H54 (cell line): Measurements from ENCODE around the gene LRP1B.
"Not testable (repeated sequence)": the region's sequence is repeated elsewhere in the genome, so short reads cannot be mapped to it uniquely, and the experiment has no call there.

ENCODE experiments used
- DNase-seq: peaks from one replicate; pipeline ENCODE4 v3.0.0; 2011; ENCODE audit warnings: low spot score, mixed read lengths; ENCODE audit not compliant: insufficient read length
- FAIRE-seq: peaks from 3 replicates; lab custom pipeline; 2011; peaks lifted over from hg19 to GRCh38; lab: Jason Lieb, UNC
- POLR2A ChIP-seq: IDR thresholded peaks from 2 replicates; pipeline ENCODE4 v1.6.1; 2011; ENCODE audit warnings: low read depth, mild to moderate bottlenecking, low read length

The LRP1B gene

DNA sequence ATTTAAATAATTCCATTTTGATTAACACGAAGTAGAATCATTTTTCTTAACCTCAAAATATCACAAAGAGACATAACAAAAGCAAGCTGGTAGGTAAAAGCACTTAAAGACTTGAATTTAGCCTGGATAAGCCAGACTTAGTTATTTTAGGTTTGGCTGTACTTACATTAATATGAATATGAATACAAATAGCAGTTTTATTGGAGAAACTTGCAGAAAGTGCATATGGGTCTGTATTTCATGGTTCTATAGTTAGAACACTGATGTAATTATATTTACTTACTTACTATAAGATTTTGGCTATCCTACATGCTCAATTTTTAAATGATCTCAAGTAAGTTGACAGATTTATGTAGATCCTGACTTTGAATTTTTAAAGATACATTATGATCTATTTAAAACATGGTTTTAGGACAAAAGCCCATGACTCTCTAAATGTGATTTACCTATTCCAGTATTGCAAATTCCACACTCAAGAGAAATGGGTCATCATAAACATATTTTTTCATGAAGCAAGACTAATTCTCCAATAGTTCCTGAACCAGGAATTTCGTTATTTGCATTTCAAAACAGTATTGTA, 1775.2 kb downstream of the LRP1B start:
- no peak for DNase-seq
- TF ChIP-seq POLR2A = no peak
- FAIRE-seq = no peak

DNA sequence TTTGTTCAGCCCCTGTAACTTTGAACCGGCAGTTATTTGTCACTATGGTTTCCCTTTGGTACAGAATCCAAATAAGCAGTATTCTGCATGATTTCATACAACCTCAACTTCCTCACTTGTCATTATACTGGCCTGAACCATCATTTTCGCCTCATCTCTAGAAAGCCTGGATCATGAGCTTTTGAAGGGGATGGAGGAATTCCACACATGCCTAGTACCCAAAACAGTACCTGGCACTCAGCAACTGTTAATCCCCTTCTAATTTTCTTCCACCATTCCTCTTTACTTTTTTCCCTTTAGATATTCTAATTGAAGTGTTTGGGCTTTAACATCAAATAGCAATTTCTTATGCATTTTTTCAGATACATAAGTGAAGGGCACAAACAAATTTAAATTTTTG, 1776.3 kb downstream of the LRP1B start:
- no peak for TF ChIP-seq POLR2A
- DNase-seq (no peak), FAIRE-seq (no peak)

DNA sequence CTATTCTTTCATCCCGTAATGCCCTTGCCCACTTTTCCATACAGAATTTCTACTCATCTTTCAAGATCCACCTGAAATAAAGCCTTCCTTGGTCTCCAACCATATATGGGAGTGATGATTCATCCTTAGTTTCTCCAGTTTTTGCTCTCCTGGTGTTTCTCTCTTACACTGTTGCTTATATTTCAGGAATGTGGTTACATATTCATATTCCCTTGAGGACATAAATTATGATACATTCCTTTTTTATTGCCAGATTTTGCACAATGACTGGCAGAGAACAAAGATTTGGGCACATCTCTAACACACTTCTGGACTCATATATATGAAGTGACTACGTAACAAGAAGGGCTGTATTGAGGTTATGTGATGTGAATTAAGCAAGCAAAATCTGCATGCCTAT, 1777.3 kb downstream of the LRP1B start:
- no peak for DNase-seq
- no peak for TF ChIP-seq POLR2A
- FAIRE-seq = peak; percentile 43

DNA sequence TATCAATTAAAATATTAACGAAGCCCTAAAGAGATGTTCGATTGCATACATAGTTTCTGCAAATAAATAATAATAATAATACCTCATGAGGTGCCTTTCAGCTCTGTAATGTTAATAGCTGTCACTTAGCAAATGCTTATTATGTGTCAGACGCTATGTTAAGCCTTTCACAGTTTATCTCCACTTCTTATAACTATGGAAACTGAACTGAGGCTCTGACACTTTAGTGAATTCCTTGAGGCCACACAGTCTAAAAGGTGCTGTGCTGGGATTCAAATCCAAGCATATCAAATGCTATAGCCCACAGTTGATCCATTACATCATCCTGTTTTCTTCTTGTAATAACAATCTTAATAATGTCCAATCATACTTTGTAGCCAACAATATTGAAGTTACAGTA, 1779.1 kb downstream of the LRP1B start:
- FAIRE-seq (no peak), DNase-seq (no peak)

DNA sequence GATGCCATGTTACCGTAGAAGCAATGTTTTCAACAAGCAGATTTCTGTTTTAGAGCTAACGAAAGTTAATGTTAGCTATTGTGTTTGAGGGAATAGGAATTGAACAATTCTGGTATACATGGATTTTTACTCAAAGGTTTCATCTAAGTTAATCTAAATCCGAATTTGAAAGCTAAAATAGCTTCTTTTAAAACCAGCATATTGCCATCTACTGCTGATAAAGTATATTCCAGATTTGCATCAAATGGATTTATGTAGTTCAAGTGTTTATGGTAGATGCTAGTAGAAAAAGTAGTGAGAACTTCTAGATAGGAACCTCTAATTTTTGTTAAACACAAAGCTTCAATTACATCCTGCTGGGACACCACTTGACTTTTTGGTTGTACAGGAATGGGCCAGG, 1781.1 kb downstream of the LRP1B start:
- FAIRE-seq (peak; percentile 58), DNase-seq (no peak)
- no peak for TF ChIP-seq POLR2A

More for the DNA sequence above, 1779.1 kb downstream of the LRP1B start:
- no peak for TF ChIP-seq POLR2A

DNA sequence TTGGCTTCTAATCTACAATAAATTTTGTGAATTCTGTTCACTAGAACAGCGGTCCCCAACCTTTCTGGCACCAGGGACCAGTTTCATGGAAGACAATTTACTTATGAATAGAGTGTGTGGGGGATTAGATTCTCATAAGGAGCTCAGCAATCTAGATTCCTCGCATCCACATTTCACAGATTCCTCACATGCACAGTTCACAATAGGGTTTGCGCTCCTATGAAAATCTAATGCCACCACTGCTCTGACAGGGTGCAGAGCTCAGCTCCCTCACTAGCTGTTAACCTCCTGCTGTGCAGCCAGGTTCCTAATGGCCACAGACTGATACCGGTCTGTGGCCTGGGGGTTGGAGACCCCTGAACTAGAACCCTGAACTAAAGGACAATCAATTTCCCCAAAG, 1782.0 kb downstream of the LRP1B start:
- TF ChIP-seq POLR2A = no peak
- FAIRE-seq (no peak), DNase-seq (no peak)

DNA sequence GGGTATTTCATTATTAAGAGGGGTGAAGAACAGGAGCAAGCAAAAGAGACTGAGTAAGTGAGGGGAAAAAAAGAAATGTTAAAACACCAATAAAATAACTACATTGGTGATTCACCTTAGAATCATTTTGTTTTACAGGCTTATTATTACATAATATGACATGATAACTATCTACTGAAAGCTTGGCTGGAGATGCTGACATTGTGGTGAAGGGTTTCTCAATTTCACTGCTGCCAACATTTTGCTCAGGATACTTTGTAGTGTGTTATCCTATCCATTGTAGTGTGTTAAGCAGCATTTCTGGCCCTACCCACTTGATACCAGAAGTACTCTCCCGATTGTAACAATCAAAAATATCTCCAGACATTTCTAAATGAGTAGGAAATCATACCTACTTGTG, 1786.0 kb downstream of the LRP1B start:
- FAIRE-seq = no peak
- no peak for DNase-seq
- TF ChIP-seq POLR2A = no peak

DNA sequence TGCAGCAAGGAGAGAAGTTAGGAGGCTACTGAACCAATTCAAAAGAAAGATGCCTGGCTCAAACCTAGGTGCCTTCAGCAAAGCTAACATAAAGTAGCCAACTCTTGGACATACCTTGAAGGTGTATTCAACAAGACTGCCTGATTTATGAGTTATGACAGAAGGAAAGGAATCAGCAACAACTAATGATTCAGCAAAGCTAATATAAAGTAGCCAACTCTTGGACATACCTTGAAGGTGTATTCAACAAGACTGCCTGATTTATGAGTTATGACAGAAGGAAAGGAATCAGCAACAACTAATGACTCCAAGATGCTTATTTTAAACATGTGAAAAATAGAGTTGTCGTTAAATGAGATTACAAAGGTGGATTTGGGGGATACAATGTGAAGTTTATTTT, 1786.5 kb downstream of the LRP1B start:
- peak; percentile 69 for FAIRE-seq
- not testable (repeated sequence) for DNase-seq

DNA sequence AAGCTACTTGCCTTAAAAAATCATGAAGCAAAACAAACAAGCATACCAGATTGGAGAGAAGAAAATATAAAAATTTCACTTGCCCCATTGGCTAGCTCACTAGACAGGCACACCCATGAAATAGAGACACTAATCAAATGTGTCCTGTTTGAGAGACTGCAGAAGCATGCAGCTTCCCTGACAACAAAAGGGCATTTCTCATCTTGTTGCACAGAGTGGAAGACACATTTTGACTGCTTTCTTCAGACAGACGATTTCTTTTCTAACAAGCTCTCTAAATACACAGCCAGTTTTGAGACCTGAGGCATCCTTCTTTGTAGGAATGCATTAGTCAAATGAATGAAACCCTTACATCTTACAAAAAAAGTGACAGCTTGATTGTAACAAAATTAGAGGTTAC, 1792.0 kb downstream of the LRP1B start:
- DNase-seq (no peak), FAIRE-seq (no peak)
- no peak for TF ChIP-seq POLR2A

DNA sequence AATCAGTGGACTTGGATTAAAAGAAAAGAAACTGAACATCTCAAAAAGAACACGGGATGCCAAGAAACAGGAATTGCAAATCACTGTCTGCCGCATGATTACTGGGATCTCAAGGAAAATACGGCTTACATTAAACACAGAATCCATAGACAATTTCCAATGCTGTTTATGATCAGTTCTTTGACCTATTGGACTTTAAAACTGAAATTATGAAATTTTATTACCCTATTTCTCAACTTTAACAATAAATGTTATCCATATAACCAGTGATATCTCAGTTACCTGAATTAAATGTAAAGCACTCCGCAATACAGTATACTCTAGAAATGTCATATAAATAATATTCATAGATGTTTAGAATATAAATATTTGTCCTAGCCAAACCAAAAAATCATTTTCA, 1793.8 kb downstream of the LRP1B start:
- no peak for TF ChIP-seq POLR2A
- FAIRE-seq = no peak
- no peak for DNase-seq

DNA sequence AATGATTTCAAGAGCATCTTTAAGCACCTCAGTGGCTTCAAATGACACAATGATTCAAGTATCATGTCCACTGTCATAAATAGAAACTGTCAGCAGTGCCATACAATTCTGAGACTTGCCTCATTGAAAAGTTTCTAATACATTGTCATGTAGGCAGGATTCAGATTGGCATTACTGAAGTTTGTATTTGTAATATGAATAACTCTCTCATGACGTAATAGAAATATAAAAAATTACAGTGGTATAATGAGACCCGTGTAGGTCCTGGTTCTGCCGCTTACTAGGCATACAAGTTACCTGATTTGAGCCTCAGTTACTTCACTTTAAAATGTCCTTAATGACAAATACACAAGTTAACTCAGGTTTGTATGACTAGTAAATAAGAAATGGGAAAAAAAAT, 1814.5 kb downstream of the LRP1B start:
- FAIRE-seq (no peak), DNase-seq (no peak)
- no peak for TF ChIP-seq POLR2A

DNA sequence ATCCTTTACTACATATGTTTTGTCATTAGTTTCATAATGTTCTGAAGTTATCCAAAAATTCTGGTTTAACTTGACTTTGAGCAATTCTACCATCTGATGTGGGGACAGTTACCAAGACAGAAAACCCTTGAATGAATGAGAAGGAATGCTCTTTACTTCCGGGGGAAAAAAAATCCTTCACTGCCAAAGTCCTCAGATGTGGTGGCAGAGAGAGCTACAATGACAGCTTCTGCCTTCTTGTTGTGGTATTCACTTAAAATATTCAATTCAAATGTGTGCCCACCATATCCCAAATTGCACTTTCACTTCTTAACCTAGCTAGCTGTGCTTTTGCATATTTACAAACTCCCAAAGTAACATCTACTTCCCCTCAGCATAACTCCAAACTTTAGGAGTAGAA, 1818.9 kb downstream of the LRP1B start:
- DNase-seq (no peak), FAIRE-seq (peak; percentile 11)
- no peak for TF ChIP-seq POLR2A

DNA sequence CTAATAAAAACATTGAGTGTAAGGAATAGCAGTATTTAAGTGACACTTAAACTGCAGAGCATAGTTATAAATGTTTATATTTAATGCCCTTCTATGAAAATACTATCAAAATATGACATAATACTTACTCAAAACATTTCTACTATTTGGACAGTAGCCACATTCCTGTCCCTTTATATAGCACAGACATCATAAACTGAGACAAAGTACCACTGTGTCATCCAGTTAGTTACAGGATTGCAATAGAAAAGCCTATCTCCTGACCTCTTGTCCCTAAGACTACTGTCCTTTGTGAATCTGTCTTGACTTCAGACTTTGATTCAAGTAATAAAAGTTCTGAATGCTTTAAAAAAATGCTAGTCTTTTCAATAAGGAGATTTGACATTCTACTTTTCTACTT, 1822.1 kb downstream of the LRP1B start:
- DNase-seq = no peak
- no peak for TF ChIP-seq POLR2A
- peak; percentile 61 for FAIRE-seq

DNA sequence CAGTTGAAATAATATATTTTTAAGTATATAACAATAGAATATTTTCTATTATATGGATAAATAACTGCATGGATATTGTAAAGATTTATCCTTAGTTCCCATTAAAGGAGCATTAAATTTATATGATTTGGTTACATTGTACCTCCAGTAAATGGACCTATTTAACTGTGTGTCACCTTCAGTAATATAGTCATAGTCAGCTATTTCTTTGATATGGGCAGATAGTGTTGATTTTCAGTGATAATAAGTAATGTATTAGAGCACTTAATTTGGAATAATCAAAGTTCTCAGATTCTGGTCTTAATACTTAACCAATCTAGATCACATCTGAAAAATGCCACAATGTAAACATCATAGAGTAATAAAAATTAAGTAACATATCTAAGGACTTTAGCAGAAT, 1823.3 kb downstream of the LRP1B start:
- DNase-seq = no peak
- TF ChIP-seq POLR2A = no peak
- no peak for FAIRE-seq

DNA sequence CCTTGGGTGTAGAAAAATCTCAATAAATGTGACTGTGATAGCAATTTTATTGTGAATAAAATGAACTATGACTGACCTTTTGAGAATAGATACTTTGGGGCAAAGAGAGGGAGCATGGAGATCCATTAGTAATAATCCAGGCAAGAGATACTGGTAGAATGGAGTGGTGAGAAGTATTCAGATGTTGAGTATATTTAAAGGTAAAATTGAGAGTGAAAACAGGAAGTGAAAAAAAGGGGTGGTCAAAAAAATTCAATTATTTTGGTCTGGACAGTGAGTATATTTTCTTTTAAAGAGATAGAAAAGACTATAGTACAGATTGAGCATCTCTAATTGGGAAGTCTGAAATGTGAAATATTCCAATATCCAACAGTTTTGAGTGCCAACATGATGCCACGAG, 1835.0 kb downstream of the LRP1B start:
- FAIRE-seq (no peak), DNase-seq (no peak)
- no peak for TF ChIP-seq POLR2A

DNA sequence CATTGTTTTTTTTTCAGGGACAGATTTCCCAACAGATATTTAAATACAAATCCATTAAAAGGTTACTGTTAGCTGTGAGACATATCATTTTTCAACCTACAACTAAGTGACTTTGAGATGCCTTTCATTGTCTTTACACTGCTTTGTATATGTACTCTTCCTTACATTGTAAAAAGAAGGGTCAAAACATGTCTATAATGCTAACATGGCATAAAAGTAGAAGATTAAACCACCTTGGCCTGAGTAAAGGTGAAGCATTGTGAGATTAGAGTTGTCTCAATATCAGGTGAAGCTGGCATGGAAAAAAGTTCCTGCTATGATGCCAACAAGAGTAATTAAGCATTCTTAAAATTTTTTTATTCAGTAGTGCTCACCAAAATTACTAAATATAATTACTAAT, 1842.1 kb downstream of the LRP1B start:
- FAIRE-seq = no peak
- TF ChIP-seq POLR2A = no peak
- DNase-seq = no peak
